ENCODE results near the gene SLC7A6.

DNA sequence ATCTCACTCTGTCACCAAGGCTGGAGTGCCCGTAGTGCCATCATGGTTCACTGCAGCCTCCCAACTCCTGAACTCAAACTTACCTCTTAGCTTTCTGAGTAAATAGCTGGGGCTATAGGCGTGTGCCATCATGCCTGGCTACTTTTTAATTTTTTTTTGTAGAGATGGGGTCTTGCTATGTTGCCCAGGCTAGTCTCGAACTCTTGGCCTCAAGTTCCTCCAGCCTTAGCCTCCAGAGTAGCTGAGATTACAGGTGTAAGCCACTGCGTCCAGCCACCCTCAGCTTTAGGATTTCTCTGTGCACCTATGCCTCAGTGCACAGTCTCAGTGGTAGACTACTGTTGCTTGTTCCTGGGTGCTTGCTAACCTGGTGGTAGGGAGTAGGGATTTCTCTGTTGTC, 5.5 kb downstream of the SLC7A6 start:
- TF ChIP-seq, protein P1, sequence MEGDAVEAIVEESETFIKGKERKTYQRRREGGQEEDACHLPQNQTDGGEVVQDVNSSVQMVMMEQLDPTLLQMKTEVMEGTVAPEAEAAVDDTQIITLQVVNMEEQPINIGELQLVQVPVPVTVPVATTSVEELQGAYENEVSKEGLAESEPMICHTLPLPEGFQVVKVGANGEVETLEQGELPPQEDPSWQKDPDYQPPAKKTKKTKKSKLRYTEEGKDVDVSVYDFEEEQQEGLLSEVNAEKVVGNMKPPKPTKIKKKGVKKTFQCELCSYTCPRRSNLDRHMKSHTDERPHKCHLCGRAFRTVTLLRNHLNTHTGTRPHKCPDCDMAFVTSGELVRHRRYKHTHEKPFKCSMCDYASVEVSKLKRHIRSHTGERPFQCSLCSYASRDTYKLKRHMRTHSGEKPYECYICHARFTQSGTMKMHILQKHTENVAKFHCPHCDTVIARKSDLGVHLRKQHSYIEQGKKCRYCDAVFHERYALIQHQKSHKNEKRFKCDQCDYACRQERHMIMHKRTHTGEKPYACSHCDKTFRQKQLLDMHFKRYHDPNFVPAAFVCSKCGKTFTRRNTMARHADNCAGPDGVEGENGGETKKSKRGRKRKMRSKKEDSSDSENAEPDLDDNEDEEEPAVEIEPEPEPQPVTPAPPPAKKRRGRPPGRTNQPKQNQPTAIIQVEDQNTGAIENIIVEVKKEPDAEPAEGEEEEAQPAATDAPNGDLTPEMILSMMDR (IDR thresholded peaks at IDR 0.05; ENCODE audit: borderline replicate concordance, extremely low read depth, low read length, poor library complexity, severe bottlenecking) = no peak
- no peak for TF ChIP-seq EZH2 (IDR thresholded peaks at IDR 0.05; ENCODE audit: borderline replicate concordance, low read depth, low read length, severe bottlenecking)

Measured in DND-41 (cell line).